ENCODE data around the gene RTTN. TPM values are rescaled to one million over a fixed set of nuclear protein-coding genes. Genes with fewer than 3 reads are reported as not detected.

Gene RTTN
- total and polyA plus RNA-seq, 9 of the 15 experiments (the other 6 are each of a cell fraction or from before 2014, with no cell fraction given), result 3.1 to 18.3 (median 10.6) TPM

DNA sequence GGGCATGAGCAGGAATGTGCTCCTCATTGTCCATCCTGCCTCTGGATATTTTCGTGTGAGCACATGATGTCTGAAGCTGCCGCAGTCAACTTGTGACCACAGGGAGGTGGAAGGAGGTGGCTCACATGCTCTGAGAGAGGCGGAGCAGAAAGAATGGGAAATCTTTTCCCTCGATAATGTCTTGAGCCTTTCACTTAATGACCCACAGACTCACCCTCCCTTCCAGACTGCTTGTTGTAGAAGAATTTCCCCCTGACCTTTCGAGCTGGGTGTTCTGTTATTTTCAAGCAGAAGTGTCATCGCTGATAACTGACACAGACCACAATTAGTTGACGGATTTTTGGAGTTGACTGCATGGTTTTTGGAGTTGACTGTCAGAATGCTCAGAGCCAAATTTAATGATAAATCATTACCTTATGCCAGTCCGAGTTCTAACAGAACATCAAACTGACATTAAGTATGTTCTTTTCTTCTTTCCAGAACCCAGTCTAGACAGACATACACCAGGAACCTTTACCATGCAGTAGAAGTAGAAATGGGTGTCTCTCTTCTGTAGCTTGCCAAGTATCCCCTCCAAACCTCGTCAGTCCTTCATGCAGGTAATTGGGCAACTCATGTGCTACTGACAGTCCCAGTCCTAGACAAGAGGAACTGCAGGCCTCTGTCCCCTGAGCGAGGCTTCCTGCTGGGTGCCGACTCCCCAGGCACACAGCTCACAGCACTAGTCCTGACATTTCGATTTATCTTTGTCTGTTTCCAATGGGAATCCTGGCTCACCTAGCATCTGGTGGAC is 29.4 kb upstream of the RTTN start:
- Histone ChIP-seq H3K9me1 (ENCODE audit: control insufficient read depth, insufficient read depth, low read length) (no peaks in the 10 kb centered on the region), H3K4me3 (no peak overlapping the region), H3K27me3 (ENCODE audit: control insufficient read depth in 2 of 2, insufficient read depth in 2 of 2, low read length in 2 of 2) (peaks cover 0 to 11% of the 10 kb centered on the region in 2 experiments; a peak in 1 of 5 replicates), H4K20me1 (replicated peaks; ENCODE audit: control insufficient read depth, insufficient read depth, low read length) (no peaks in the 10 kb centered on the region), H3K9me3 (replicated peaks; ENCODE audit: control insufficient read depth, insufficient read depth, low read depth, low read length) (no peaks in the 10 kb centered on the region), H2AFZ (ENCODE audit: low read depth, low read length) (no peak overlapping the region), H3K4me2 (ENCODE audit: insufficient read depth, low read length) (no peak overlapping the region), H3K27ac (ENCODE audit: extremely low read depth, low read depth, low read length) (no peak overlapping the region), H3K79me2 (ENCODE audit: control insufficient read depth, insufficient read depth, low read length) (no peaks in the 10 kb centered on the region), H3K9ac (ENCODE audit: insufficient read depth in 1 of 2, low read depth in 2 of 2, low read length in 2 of 2) (no peak overlapping the region), H3K4me1 (replicated peaks in 1 of 2; ENCODE audit: control insufficient read depth in 2 of 2, insufficient read depth in 2 of 2, low read length in 2 of 2) (no peaks in the 10 kb centered on the region; a peak in 1 of 5 replicates), H3K36me3 (ENCODE audit: control insufficient read depth, insufficient read depth, low read length) (no peaks in the 10 kb centered on the region)
- POLR2A ChIA-PET, result no interaction called here
- no peak for FAIRE-seq
- WGBS (ENCODE audit: insufficient coverage, low coverage, missing lambda C conversion rate), result under 1% methylated on average over 12 of the region's 12 CpGs
- in situ Hi-C loops (cut with MboI) (no loop called here), intact Hi-C loops (cut with micrococcal nuclease) (no loop called here)
- no TSS peak for BruUV-seq (replicated peaks)
- DNase-seq (ENCODE audit: extremely low read depth in 1 of 4, low spot score in 3 of 4), result peak in 2 of 4 experiments; percentile 9 to 26
- CTCF ChIA-PET (ENCODE audit: low intra/inter-chr PET ratio), result no interaction called here
- ATAC-seq, result peak; percentile 60
- 0 out of 2 replicates have a peak, but pooled peaks have one; percentile 18 for TF ChIP-seq CBFA2T3 (IDR thresholded peaks at IDR 0.05)
- TF ChIP-seq FOSL1 (tag; conservative IDR thresholded peaks at IDR 0.05), result peak; percentile 67
- TF ChIP-seq, protein P1, sequence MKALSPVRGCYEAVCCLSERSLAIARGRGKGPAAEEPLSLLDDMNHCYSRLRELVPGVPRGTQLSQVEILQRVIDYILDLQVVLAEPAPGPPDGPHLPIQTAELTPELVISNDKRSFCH (CRISPR knock-in tag; IDR thresholded peaks at IDR 0.05), result no peak
- TF ChIP-seq, protein P1 (tag; IDR thresholded peaks at IDR 0.05), result peak; percentile 91
- no peak for TF ChIP-seq MXI1 (IDR thresholded peaks at IDR 0.05; ENCODE audit: low read depth, low read length)
- TF ChIP-seq, protein P2, sequence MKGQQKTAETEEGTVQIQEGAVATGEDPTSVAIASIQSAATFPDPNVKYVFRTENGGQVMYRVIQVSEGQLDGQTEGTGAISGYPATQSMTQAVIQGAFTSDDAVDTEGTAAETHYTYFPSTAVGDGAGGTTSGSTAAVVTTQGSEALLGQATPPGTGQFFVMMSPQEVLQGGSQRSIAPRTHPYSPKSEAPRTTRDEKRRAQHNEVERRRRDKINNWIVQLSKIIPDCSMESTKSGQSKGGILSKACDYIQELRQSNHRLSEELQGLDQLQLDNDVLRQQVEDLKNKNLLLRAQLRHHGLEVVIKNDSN (CRISPR knock-in tag; IDR thresholded peaks at IDR 0.05), result no peak
- no peak for TF ChIP-seq RNF2 (IDR thresholded peaks at IDR 0.05)
- TF ChIP-seq ZNF717 (CRISPR knock-in tag; IDR thresholded peaks at IDR 0.05), result no peak
- TF ChIP-seq TOE1 (IDR thresholded peaks at IDR 0.05; ENCODE audit: borderline replicate concordance), result no peak
- no peak for TF ChIP-seq TOE1 (CRISPR knock-in tag; IDR thresholded peaks at IDR 0.05; ENCODE audit: borderline replicate concordance, low read depth)
- TF ChIP-seq, protein P3, sequence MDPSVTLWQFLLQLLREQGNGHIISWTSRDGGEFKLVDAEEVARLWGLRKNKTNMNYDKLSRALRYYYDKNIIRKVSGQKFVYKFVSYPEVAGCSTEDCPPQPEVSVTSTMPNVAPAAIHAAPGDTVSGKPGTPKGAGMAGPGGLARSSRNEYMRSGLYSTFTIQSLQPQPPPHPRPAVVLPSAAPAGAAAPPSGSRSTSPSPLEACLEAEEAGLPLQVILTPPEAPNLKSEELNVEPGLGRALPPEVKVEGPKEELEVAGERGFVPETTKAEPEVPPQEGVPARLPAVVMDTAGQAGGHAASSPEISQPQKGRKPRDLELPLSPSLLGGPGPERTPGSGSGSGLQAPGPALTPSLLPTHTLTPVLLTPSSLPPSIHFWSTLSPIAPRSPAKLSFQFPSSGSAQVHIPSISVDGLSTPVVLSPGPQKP (CRISPR knock-in tag; IDR thresholded peaks at IDR 0.05), result no peak
- TF ChIP-seq, protein P4, sequence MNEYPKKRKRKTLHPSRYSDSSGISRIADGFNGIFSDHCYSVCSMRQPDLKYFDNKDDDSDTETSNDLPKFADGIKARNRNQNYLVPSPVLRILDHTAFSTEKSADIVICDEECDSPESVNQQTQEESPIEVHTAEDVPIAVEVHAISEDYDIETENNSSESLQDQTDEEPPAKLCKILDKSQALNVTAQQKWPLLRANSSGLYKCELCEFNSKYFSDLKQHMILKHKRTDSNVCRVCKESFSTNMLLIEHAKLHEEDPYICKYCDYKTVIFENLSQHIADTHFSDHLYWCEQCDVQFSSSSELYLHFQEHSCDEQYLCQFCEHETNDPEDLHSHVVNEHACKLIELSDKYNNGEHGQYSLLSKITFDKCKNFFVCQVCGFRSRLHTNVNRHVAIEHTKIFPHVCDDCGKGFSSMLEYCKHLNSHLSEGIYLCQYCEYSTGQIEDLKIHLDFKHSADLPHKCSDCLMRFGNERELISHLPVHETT (CRISPR knock-in tag; conservative IDR thresholded peaks at IDR 0.05 in 1 of 2, IDR thresholded peaks at IDR 0.05 in 1 of 2), result no peak
- no peak for TF ChIP-seq CREB1 (IDR thresholded peaks at IDR 0.05)
- no peak for TF ChIP-seq CREB1 (CRISPR knock-in tag; IDR thresholded peaks at IDR 0.05)
- TF ChIP-seq JUND (IDR thresholded peaks at IDR 0.05; ENCODE audit: borderline replicate concordance, low read depth, low read length), result no peak
- peak; percentile 53; the same call in 1 of the 3 replicates for TF ChIP-seq JUND (tag; IDR thresholded peaks at IDR 0.05; ENCODE audit: borderline replicate concordance, low read depth, low read length)
- TF ChIP-seq, protein P5, sequence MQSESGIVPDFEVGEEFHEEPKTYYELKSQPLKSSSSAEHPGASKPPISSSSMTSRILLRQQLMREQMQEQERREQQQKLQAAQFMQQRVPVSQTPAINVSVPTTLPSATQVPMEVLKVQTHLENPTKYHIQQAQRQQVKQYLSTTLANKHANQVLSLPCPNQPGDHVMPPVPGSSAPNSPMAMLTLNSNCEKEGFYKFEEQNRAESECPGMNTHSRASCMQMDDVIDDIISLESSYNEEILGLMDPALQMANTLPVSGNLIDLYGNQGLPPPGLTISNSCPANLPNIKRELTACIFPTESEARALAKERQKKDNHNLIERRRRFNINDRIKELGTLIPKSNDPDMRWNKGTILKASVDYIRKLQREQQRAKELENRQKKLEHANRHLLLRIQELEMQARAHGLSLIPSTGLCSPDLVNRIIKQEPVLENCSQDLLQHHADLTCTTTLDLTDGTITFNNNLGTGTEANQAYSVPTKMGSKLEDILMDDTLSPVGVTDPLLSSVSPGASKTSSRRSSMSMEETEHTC (IDR thresholded peaks at IDR 0.05), result no peak
- no peak for TF ChIP-seq MTF1 (CRISPR knock-in tag; IDR thresholded peaks at IDR 0.05; ENCODE audit: borderline replicate concordance)
